Esophagus squamous epithelium (tissue), 5 donors: ENCODE data around the gene RABGEF1. TPM values are rescaled to one million over a fixed set of nuclear protein-coding genes. Genes with fewer than 3 reads are reported as not detected.
"Not testable (repeated sequence)": the region's sequence is repeated elsewhere in the genome, so short reads cannot be mapped to it uniquely, and the experiment has no call there.

ENCODE experiments used
- DNase-seq: peaks from one replicate; lab custom pipeline; 2025; lab: John Stamatoyannopoulos, UW
- H3K27ac ChIP-seq, 4 donors: fragments of 200-600 bp; sonication (generic); one replicate each; pipeline ENCODE4 v1.5.1; 2016 to 2019; ENCODE audit warnings: mild to moderate bottlenecking in 1 of 4
- H3K27me3 ChIP-seq, 4 donors: fragments of 200-600 bp; sonication (generic); 1 replicate in 3 of 4; 2 replicates in 1 of 4; pipeline versions ENCODE4 v1.5.1 to v1.6.0; 2017 to 2021; ENCODE audit warnings: antibody characterized with exemption in 1 of 4
- H3K36me3 ChIP-seq, 3 donors: fragments of 200-600 bp; sonication (generic); one replicate each; pipeline ENCODE4 v1.5.1; 2016 to 2019
- H3K4me1 ChIP-seq, 3 donors: fragments of 200-600 bp; sonication (generic); one replicate each; pipeline ENCODE4 v1.5.1; 2017 to 2019
- H3K4me3 ChIP-seq, 4 donors: fragments of 200-600 bp; sonication (generic); 1 replicate in 3 of 4; 2 replicates in 1 of 4; pipeline ENCODE4 v1.5.1; 2016 to 2019; ENCODE audit warnings: mild to moderate bottlenecking in 2 of 4, moderate library complexity in 1 of 4
- H3K9me3 ChIP-seq, 3 donors: fragments of 200-600 bp; sonication (generic); one replicate each; pipeline ENCODE4 v1.5.1; 2016 to 2019
- POLR2A ChIP-seq, 4 donors: fragments of 450-650 bp; IDR thresholded peaks; one replicate each; pipeline ENCODE4 v1.6.1; 2017; ENCODE audit warnings: antibody characterized with exemption in 4 of 4, mild to moderate bottlenecking in 4 of 4, moderate library complexity in 3 of 4
- WGBS, 2 donors: methylation state at CpG; one replicate each; pipeline ENCODE4 v1.1.5; 2018; 5-methylcytosine and 5-hydroxymethylcytosine counted together
- intact Hi-C: fragments of 100-400 bp; cut with DNase I; formaldehyde crosslinking; loops from one replicate; pipeline ENCODE4 v1.15.0; 2022
- total RNA-seq, 4 donors: library from RNA; depleted of rRNA; stranded (reverse); fragments of >200 nt; gene quantifications; one replicate each; pipeline ENCODE4 v1.1.0, GENCODE V29; 2016
- TF ChIP-seq, protein P1 (sequence below), 6 experiments: fragments of 450-650 bp in 4 of 6; fragments of 200-600 bp in 2 of 6; sonication (generic) in 2 of 6; IDR thresholded peaks; one replicate each; pipeline ENCODE4 v1.5.1; 2016 to 2019; ENCODE audit warnings: antibody characterized with exemption in 6 of 6, mild to moderate bottlenecking in 4 of 6, moderate library complexity in 4 of 6
- donor health status: DM: yes; HTN: yes; CAD: no.

The RABGEF1 gene
- total RNA-seq, 4 donors from 2014 or later, result 27.8 to 48.9 (median 33.5) TPM

- Histone ChIP-seq H3K4me1 (peaks cover 0 to 8% (median 0%) of the 10 kb centered on the region in 3 donors), H3K9me3 (no peaks in the 10 kb centered on the region), H3K4me3 (no peak overlapping the region), H3K36me3 (peaks cover 3 to 99% (median 7%) of the 10 kb centered on the region in 3 donors), H3K27ac (no peak overlapping the region), H3K27me3 (no peaks in the 10 kb centered on the region)
- DNase-seq, result no peak
- intact Hi-C loops, result no loop called here
- 62 to 82% methylated on average over 3 of the region's 3 CpGs for WGBS, 2 donors
- no peak for TF ChIP-seq POLR2A (IDR thresholded peaks at IDR 0.05)
- TF ChIP-seq, protein P1, sequence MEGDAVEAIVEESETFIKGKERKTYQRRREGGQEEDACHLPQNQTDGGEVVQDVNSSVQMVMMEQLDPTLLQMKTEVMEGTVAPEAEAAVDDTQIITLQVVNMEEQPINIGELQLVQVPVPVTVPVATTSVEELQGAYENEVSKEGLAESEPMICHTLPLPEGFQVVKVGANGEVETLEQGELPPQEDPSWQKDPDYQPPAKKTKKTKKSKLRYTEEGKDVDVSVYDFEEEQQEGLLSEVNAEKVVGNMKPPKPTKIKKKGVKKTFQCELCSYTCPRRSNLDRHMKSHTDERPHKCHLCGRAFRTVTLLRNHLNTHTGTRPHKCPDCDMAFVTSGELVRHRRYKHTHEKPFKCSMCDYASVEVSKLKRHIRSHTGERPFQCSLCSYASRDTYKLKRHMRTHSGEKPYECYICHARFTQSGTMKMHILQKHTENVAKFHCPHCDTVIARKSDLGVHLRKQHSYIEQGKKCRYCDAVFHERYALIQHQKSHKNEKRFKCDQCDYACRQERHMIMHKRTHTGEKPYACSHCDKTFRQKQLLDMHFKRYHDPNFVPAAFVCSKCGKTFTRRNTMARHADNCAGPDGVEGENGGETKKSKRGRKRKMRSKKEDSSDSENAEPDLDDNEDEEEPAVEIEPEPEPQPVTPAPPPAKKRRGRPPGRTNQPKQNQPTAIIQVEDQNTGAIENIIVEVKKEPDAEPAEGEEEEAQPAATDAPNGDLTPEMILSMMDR (IDR thresholded peaks at IDR 0.05), result no peak
Observed at GRCh38 chr7:66790725-66791124, 50.2 kb downstream of the RABGEF1 start.

DNA sequence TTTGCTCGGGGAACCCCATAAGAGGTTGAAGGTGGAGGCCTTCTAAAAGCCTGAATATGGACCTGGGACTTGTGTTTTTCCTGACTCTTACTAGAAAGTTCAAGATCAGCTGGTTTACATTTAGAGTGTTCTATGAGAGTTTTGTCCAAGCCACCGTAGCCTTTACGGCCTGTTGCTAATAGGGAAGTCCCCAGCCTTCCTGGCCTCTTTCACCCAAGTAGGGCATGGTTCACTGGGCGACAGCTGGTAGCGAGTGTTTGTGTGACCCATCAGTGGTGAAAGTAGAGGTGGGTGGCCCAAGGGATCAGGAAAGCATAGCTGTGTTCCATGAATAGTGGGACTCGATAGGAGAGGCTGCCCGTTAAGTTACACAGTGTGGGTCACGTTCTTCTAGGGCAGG is 60.1 kb downstream of the RABGEF1 start:
- no peak for TF ChIP-seq POLR2A (IDR thresholded peaks at IDR 0.05)
- TF ChIP-seq, protein P1 (IDR thresholded peaks at IDR 0.05), result no peak
- intact Hi-C loops, result no loop called here
- H3K27me3 ChIP-seq, result no peaks in the 10 kb centered on the region
- 91 to 95% methylated on average over 7 to 8 of the region's 8 CpGs for WGBS, 2 donors
- H3K4me3 ChIP-seq, result no peak overlapping the region
- H3K4me1 ChIP-seq, result no peaks in the 10 kb centered on the region
- H3K36me3 ChIP-seq, result peaks cover 15 to 98% (median 44%) of the 10 kb centered on the region in 3 donors
- DNase-seq, result no peak
- no peaks in the 10 kb centered on the region for H3K9me3 ChIP-seq
- no peak overlapping the region for H3K27ac ChIP-seq

GRCh38 chr7:66804001-66804400 is 63.5 kb downstream of the RABGEF1 start:
- 79 to 92% methylated on average over 4 of the region's 4 CpGs for WGBS, 2 donors
- Histone ChIP-seq H3K4me1 (no peaks in the 10 kb centered on the region), H3K27ac (no peak overlapping the region), H3K4me3 (no peak overlapping the region), H3K27me3 (no peaks in the 10 kb centered on the region), H3K36me3 (peaks cover 8 to 98% (median 43%) of the 10 kb centered on the region in 3 donors), H3K9me3 (no peaks in the 10 kb centered on the region)
- intact Hi-C loops, result no loop called here
- TF ChIP-seq, protein P1 (IDR thresholded peaks at IDR 0.05), result no peak
- TF ChIP-seq POLR2A (IDR thresholded peaks at IDR 0.05), result no peak
- DNase-seq, result no peak

GRCh38 chr7:66807736-66808135 is 67.2 kb downstream of the RABGEF1 start:
- no peaks in the 10 kb centered on the region for H3K9me3 ChIP-seq
- H3K27ac ChIP-seq, result no peak overlapping the region
- no peaks in the 10 kb centered on the region for H3K4me1 ChIP-seq
- peaks cover 8 to 98% (median 49%) of the 10 kb centered on the region in 3 donors for H3K36me3 ChIP-seq
- DNase-seq, result no peak
- H3K4me3 ChIP-seq, result no peak overlapping the region
- intact Hi-C loops, result no loop called here
- WGBS, 2 donors, result 90 to 93% methylated on average over 9 of the region's 9 CpGs
- TF ChIP-seq, protein P1 (IDR thresholded peaks at IDR 0.05), result no peak
- no peak for TF ChIP-seq POLR2A (IDR thresholded peaks at IDR 0.05)
- H3K27me3 ChIP-seq, result no peaks in the 10 kb centered on the region

DNA sequence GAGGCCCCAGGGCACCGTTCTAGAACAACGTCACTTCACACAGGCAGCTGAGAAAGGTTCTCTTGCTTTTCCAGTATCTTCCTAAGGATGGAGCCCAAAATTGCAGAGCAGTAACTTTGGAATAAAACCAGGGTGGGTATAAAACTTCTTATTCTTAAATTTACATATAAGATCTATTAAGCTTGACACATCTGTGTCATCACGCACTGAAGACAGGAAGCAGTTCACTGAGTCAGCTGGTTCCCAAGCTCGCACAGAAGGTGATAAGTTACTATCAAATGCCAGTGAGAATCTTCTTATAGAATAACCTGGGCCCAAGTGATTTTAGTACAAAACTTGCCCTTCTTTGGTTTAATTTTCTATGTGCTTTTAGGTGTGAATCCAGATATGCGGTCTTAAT is 70.2 kb downstream of the RABGEF1 start:
- Histone ChIP-seq H3K27me3 (no peaks in the 10 kb centered on the region), H3K4me3 (no peak overlapping the region), H3K36me3 (peaks cover 4 to 87% (median 40%) of the 10 kb centered on the region in 3 donors), H3K27ac (no peak overlapping the region), H3K4me1 (peaks cover 0 to 4% (median 0%) of the 10 kb centered on the region in 3 donors), H3K9me3 (no peaks in the 10 kb centered on the region)
- no peak for TF ChIP-seq POLR2A (IDR thresholded peaks at IDR 0.05)
- TF ChIP-seq, protein P1 (IDR thresholded peaks at IDR 0.05), result no peak
- WGBS, 2 donors, result 89 to 92% methylated on average over 5 of the region's 5 CpGs
- intact Hi-C loops, result no loop called here
- no peak for DNase-seq

DNA sequence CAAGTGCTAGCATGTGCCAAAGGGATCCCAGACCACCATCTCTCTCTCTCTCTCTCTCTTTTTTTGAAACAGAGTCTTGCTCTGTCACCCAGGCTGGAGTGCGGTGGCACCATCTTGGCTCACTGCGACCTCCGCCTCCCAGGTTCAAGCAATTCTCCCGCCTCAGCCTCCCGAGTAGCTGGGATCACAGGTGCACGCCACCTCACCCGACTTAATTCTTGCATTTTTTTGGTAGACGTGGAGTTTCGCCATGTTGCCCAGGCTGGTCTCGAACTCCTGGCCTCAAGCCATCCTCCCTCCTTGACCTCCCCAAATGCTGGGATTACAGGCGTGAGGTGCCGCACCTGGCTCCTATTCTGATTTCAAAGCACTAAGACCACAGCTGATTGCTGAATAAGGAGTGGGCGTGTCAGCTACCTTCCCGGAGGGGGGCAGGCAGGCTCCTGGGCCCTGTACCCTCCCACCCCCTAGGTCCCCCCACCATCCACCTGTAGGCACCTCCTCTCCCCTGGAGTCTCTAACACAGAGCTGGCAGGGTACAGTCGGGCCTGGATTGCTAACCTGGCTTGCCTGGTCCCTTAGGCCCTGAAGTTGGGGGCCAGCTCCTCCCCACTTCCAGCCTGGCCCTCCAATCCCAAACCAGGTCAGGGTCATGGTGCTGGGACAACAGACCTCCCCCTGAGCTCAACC is 74.8 kb downstream of the RABGEF1 start:
- H3K27ac ChIP-seq, DNase-seq, H3K9me3 ChIP-seq, intact Hi-C loops, H3K27me3 ChIP-seq, H3K4me3 ChIP-seq: not testable (repeated sequence)
- H3K4me1 ChIP-seq, result peaks cover 0 to 18% (median 0%) of the 10 kb centered on the region in 3 donors
- peaks cover 0 to 40% (median 8%) of the 10 kb centered on the region in 3 donors for H3K36me3 ChIP-seq
- 93 to 97% methylated on average over 12 to 13 of the region's 15 CpGs for WGBS, 2 donors
